NCI-H1694 (cell line): ENCODE results near the gene PTPN6.

Source experiments
- DNase-seq: peaks from one replicate; lab custom pipeline; 2025; lab: John Stamatoyannopoulos, UW

The PTPN6 gene

DNA sequence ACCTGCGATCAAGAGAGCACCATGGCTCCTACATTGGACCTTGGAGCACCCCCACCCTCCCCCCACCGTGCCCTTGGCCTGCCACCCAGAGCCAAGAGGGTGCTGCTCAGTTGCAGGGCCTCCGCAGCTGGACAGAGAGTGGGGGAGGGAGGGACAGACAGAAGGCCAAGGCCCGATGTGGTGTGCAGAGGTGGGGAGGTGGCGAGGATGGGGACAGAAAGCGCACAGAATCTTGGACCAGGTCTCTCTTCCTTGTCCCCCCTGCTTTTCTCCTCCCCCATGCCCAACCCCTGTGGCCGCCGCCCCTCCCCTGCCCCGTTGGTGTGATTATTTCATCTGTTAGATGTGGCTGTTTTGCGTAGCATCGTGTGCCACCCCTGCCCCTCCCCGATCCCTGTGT, 9.4 kb upstream of the PTPN6 start:
- no peak for DNase-seq

DNA sequence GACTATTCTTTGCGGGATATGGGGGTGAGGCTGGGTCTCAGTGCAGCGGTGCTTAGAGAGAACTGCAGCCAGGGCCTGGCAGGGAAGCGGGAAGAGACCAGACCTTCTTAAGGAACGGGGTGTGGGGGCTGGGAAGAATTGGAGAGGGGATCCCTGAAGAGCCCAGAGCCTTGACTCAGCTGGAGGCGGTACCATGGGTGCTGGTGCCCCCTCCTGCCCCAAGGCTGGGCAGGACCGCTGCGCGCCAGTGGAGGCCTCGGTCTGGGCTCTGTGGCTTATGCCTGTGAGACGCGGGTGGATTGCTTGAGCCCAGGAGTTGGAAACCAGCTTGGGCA, 8.9 kb upstream of the PTPN6 start:
- DNase-seq = no peak

DNA sequence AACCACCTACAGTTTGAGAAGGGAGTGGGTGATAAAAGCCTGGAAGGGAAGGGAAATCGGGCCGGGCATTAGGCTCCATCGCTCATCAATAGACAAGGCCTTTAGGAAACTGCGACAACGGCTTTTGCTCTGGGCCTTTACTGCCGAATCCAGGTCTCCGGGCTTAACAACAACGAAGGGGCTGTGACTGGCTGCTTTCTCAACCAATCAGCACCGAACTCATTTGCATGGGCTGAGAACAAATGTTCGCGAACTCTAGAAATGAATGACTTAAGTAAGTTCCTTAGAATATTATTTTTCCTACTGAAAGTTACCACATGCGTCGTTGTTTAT, 7.8 kb upstream of the PTPN6 start:
- DNase-seq = peak; percentile 95

DNA sequence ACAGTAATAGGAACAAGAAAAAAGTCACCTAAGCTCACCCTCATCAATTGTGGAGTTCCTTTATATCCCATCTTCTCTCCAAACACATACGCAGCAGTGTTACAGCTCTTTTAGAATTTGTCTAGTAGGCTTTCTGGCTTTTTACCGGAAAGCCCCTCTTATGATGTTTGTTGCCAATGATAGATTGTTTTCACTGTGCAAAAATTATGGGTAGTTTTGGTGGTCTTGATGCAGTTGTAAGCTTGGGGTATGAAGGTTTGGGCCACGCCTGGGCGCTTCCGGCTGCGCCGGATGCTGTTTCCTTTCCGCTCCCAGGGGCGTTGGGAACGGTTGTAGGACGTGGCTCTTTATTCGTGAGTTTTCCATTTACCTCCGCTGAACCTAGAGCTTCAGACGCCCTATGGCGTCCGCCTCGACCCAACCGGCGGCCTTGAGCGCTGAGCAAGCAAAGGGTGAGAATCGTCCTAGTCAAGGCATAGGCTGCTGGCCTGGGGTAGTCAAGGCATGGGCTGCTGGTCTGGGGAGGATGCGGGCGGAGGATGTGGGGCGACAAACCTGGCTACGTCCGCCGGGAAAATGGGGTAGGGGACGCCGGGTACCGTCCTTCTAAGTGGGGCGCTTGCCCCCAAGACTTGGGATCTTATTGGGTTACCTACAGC, 7.3 kb upstream of the PTPN6 start, which contains the start of the genes C12orf57 and RNU7-1:
Gene C12orf57 (plus strand): TSS at position 301 of the 659 bp plus-strand sequence. CDS start 100 bp downstream, at position 401.
Gene RNU7-1 (plus strand): TSS at position 95 of the 659 bp plus-strand sequence.
- DNase-seq = peak; percentile 99

DNA sequence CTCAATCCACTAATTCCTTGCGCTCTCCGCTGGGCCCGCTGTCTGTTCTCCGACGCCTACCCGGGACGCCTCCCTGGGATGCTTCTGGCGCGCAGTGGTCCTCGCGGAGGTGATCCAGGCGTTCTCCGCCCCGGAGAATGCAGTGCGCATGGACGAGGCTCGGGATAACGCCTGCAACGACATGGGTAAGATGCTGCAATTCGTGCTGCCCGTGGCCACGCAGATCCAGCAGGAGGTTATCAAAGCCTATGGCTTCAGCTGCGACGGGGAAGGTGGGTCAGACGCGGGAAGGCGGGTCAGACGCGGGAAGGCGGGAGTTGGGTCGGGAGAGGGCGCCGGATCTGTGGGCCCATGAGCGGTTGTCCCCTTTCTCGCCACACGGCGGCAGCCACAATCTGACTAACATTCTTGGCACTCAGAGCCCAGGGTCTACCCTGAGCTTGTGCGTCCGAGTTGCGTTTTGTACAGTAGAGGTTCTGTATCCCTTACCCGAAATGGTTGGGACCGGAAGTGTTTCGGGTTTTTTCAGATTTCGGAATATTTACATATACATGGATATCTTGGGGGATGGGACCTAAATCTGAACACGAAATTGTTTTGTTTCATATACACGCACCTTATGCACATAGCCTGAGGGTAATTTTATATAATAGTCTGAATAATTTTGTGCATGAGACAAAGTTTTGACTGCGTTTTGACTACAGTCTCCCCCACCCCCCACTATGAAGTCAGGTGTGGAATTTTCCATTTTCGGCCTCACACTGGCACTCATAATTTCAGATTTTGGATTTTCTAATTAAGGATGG, 6.6 kb upstream of the PTPN6 start:
- DNase-seq = peak; percentile 95

DNA sequence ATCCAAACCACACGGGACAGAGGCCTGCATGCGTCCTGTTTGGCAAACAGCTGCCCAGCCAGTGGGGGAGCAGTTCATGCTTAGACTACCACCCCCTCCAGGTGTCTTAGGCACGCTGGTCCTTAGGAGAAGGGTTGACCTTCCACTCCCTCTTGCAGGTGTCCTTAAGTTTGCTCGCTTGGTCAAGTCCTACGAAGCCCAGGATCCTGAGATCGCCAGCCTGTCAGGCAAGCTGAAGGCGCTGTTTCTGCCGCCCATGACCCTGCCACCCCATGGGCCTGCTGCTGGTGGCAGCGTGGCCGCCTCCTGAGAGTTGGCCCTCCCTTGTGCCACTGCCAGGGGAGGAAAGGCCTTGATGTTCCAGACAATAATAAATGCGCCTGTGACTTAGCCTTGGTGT, 5.5 kb upstream of the PTPN6 start:
- no peak for DNase-seq

DNA sequence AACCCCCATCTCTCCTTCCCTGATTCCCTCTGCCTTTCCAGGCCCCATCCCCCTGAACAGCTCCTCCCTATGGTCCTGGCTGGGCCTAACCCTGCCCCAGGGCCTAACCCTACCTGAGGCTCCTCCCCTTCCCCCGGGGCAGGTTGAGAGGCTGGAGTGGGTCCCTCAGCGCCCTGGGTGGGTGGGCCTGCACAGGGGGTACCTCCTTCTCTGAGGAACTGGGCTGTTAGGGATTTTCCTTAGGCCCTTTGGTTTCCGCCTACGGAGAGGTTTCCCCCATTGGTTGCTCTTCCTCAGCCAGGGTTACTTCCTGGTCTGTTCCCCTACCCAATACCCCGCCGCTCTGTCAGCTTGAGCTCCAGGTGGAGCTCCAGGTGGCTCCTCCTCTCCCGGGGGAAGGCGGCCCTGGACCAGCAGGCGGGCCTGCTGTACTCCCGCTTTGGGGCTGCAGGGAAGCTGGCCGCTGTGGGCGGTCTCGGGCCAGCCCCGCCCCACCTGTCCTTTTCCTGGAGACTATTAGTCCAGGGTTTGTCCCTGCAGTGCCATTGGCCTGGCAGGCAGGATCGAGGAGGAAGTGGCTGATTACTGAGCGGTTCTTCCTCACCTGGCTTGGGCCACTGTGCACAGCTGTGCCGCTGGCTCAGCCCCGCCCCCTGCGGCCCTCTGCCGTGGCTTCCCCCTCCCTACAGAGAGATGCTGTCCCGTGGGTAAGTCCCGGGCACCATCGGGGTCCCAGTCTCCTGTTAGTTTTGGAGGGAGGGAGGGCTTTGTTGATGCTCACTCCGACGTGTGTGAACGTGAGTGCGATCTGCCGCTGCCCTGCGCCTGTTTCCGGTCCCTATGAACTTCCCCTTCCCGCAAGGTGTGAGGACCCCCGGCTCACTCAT, 4.9 kb upstream of the PTPN6 start:
- no peak for DNase-seq

DNA sequence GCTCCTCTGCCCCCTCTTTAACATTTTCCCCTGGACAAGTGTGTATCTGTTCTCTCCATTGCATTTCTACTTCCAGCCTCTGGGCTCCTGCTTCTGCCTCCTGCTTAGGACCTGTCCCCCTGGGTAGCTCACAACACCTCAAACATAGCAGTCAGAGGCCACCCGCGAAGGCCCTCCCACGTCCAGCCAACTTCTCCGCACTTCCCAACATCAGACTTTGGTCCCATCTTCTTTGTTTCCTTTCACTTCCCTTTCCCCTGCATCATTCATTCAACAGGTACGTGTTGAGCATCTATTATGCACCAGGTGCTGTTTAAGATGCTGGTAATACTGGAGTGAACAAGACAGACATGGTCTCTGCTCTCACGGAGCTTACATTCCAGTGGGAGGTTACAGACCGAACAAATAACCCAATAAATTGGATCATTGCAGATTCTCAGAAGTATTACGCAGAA, 4.2 kb upstream of the PTPN6 start:
- DNase-seq = no peak

DNA sequence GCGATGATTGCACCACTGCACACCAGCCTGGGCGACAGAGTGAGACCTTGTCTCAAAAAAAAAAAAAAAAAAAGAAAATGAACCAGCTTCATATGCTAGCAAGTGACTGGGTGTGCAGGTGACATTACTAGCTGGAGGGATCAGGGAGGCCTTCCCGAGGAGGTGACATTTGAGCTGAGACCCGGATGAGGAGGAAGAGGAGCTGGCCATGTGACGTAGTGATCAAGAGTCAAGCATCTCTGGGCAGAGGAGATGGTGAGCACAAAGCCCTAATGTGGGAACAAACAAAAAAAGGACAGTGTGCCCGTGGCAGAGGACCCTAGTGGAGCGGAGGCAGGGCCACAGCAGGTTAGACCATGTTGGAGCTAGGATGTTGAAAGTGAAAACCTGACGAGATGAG, 3.5 kb upstream of the PTPN6 start:
- no peak for DNase-seq

DNA sequence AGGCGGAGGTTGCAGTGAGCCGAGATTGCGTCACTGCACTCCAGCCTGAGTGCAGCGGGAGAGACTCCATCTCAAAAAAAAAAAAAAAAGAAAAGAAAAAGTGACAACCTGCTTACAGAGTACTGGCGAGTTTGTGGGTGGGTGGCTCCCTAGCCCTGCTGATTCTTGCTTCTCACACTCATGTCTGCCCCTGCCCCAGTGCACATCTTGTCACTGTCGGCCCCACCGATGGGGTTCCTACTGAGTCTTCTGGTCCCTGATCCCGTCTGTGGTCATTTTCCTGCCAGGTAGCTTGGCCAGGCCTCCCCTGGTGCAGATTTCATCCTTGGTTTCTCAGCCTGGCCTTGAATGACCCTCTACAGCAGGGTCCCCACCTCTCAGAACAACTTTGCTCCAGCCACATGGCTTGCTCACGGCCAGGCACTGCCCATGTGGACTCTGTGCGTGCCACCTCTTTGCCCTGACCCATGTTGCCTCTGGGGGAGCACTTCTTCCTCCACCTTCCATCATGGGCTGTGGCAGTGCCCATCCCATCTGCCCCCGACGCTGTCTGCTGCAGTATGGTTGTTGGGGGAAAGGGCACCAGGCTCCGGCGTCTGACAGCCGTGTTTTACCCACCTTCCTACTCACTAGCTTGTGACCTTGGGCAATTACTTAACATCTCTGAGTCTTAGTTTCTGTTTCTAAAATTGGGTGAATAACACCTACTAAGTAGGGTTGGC, 2.1 kb upstream of the PTPN6 start:
- no peak for DNase-seq

DNA sequence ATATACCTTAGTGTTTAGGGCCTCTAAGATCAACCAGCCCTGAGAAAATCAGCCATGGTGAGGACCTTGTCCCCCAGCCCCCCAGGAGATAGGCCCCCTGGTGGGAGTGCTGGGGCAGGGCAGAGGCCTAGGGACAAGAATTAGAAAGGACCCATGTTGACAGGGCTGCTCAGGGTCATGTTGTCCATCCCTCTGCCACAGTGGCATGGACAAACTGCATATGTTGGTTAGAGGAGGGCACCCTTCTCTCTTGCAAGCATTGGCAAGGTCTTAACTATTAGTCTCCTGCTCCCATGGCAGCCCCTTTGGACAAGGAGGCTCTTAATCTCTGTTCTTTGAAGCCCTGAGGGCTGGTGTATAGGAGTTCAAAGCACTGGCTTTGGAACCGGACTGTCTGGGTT, 755 bp upstream of the PTPN6 start:
- no peak for DNase-seq

DNA sequence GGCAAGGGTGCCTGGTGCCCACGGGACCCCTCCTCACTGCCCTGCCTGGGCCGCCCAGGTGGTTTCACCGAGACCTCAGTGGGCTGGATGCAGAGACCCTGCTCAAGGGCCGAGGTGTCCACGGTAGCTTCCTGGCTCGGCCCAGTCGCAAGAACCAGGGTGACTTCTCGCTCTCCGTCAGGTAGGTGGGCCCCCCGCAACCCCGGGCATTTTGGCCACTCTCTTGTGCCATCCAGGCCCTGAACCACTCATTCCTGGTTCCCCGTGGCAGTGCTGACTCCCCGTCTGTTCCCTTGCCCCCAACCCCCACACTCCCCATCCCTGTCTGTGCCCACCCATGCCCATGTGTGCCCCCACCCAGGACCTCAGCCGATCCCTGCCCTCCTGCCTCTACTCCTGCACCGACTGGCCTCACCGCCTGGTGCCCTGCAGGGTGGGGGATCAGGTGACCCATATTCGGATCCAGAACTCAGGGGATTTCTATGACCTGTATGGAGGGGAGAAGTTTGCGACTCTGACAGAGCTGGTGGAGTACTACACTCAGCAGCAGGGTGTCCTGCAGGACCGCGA, 480 bp downstream of the PTPN6 start:
- no peak for DNase-seq

DNA sequence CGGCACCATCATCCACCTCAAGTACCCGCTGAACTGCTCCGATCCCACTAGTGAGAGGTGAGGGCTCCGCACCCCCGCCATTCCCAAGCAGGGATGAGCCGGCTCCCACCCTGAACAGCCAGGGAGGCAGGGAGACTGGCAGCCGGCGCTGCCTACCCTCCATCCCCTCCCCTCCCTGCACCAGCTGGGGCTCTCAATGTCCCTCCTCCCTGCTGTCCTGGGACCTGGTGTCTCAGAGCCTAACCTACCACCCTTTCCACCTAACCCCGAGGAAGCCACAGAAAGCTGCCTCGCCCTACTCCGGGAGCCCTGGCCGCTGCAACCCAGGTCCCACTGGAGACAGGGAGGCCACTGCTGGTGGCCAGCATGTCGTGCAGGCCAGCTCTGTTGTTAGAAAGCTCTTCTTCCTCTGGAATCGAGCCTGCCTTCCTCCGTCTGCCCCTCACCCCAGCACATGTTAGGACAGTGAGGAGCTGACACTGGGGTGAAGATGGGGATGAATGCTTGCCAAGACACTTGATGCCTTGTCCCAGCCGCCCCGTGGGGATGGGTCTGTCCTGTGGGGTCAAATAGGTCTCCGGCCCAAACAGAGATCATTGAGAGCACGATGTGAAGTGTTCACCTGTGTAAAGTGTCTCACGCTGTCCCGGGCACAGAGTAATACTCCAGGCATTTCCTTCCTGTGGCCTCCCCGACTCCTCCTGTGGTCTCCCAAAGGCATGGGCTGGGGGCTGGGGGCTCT, 1.1 kb downstream of the PTPN6 start:
- no peak for DNase-seq

DNA sequence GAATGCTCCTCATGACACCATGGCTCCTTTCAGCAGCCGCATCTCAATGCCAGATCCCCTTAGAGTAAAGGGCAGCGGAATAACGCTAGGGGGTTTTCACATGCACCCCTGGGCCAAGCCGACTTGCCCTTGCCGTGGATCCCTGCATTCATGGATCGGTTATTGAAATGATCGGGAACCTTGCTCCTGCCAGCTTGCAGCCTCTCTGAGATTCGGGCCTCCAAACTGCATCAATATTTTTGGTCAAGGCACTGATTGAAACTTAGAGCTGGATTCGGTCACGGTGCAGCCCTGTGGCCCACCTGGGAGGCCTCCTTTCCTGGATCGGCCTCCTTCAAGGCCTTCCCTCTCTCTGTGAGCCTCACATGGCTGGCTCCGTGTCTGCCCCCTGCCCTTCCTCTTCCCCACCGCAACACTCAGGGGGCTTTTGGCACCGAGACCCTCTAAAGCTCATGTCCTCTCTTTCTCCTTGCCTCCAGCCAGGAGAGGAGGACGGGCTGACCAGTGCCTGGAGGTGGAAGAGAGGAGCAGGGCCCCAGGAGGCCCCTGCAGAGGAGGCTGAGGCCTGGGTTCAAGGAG, 1.8 kb downstream of the PTPN6 start:
- DNase-seq = no peak

DNA sequence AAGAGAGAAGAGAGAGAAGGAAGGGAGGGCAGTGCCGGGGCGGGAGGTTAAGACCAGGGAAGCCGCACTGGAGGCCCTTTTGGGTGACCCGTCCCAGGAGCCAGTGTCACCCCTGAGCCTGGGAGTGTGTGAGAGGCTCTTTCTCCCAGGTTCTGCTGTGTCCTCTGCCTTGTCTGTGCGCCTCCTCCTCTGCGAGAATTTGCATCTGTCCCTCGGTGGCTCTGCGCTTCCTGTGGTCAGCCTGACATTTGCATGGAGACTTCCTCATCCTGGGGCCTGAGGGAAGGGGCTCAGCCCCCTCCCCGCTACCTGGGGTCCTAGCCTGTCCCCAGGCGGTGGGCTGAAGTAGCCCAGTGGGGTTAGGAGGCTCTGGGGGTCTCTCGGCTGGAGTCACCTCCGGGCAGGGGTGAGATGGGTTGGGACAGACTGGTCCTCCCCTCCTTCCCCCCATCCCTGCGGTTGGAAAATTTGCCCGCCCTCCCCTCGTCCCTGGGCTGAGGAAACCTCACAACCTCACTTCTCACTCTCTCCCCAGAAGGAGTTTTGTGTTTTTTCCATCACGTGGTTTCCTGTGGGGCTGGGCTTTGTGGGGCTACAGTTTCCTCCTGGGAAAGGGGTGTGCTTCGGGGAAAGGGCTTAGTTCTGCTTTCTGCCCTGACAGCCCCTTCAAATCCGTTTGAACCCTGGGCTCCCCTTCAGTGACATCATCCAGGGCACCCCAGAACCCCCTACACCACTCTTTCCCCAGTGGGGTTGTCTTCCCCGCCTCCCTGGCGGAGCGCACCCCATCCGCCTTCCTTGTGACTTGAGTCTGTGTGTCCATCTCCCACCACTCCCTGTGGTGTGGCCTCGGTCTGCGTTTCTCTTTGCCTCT, 2.5 kb downstream of the PTPN6 start:
- no peak for DNase-seq

DNA sequence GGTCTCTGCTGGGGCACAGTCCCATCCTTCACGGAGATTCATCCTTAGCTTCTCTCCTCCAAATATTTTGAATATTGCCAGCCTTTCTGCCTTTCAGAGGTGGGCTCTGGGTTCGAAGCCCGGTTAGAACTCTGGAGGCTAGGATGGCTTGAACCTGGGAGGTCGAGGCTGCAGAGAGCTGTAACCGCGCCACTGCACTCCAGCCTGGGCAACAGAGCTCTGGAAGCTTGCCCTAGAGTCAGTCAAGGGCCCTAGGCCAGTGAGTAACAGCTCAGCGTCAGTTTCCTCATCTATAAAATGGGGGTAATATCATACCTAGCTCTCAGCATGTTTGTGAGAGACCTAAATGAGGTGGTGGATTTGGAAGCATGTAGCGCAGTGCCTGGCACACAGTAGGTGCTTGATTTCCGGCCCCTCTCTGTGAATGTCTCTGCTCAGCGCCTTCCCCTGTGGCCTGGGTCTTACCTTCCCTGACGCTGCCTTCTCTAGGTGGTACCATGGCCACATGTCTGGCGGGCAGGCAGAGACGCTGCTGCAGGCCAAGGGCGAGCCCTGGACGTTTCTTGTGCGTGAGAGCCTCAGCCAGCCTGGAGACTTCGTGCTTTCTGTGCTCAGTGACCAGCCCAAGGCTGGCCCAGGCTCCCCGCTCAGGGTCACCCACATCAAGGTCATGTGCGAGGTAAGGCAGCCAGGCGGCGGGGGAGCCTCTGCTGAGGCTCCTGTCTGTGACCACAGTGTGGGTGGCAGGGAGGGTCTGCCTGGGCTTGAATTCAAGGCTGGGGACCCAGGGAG, 3.4 kb downstream of the PTPN6 start:
- no peak for DNase-seq

DNA sequence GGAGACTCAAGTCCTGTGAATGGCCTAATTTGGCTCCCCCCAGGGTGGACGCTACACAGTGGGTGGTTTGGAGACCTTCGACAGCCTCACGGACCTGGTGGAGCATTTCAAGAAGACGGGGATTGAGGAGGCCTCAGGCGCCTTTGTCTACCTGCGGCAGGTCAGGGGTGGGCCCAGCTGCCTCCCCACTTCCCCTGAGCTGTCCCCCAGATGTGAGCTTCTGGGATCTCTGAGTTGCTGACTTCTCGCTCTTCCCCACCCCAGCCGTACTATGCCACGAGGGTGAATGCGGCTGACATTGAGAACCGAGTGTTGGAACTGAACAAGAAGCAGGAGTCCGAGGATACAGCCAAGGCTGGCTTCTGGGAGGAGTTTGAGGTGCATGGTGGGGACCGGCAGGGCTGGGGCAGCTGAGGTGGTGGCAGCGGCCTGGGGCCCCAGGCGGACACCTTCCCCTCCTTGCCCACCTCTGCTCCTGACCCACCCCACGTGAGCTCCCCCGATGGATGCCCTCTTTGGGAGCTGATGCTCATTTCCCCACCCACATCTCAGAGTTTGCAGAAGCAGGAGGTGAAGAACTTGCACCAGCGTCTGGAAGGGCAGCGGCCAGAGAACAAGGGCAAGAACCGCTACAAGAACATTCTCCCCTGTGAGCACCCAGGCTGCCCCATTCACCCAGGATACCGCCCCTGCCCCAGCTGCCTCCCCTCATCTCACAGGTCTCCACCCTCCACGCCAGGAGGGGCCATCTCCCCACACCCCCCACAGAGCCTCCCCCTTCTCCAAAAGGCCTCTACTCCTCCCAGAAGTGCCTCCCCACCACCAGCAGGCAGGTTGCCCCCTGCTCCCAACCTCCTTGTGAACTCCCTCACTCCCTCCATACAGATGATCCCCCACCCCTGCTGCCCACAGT, 4.2 kb downstream of the PTPN6 start:
- DNase-seq = no peak
